Activated CD8-positive, alpha-beta memory T cell treated with anti-CD3 and anti-CD28 coated beads, Interleukin-2, amount 50 U/mL, for 4 hours (primary cell): ENCODE data around the gene ACOX1.

Experiments used
- DNase-seq: peaks from one replicate; pipeline ENCODE4 v3.0.0-alpha.2; 2020

ACOX1 gene

DNA sequence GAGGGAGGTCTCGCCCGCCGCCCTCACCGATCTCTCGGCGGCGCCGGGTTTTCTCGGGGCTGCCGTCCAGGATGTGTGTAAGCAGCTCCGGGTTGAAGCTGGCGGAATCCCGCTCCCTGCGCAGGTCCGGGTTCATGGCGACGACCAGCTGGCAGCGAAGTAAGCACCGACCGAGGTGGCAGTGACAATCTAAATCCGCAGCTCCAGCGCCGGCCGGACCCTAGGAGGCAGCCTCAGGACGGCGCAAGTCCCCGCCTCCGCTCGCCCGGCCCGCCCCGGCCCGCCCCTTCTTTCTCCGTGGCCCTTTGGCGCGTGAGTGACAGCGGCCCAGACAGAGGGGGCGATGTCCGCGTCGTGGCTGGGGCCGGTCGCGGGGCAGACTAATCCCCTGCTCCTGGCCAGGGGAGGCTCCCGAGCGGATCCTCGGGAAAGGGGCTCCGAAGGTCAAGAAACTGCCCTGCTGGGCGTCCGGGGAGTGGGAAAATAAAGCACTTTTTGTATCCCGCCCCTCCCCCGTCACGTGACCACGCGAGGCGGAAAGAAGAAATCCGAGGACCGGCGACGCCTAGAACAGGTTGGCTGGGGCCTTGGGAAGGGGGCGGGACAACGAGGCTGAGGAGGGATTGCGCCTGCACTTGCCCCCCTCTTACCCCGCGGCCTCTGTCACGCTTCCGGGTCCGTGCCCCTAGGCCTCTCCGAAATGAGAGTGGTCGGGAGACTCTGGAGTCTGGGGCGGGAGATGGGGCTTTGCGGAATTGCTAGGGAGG lies at the start of gene ACOX1, which contains the start of gene TEN1:
TSS of gene ACOX1 (minus strand) at position 229 of the 767 bp plus-strand sequence. CDS start at position 136, 93 bp downstream.
TSS of gene TEN1 (plus strand) at position 303 of the 767 bp plus-strand sequence. CDS start 6,953 bp downstream, outside the sequence.
- DNase-seq: peak; percentile 95

DNA sequence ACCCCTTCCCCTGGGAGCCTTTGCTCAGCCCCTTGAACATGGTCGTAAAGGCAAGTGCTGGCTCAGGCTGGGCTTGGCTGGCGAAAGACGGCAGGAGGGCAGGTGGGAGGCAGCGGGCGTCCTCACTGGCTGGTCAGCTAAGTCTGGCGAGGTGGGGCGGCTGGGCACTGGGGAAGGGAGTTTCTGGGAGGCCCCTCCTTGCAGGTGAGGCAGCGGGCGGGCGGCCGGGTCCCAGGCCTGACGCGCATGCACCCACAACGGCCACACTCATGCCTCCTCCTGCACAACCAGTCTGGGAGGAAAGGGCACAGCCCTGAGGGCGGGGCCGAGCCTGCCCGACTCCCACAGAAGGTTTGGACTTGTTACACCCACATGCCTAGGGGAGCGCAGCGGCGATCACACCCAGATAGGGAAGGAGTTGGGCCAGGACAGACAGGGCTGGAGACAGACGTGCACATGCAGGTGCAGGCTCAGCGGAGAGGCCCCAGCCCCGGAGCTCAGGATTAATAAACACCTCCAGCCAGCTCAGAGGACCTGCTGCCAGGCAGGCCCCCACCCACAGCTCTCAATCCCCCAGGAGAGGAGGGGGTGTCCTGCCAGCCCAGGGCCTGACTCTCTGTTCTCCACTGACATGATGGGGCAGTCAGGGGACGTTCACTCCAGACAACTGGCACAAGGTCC lies 48.3 kb upstream of the ACOX1 start, which contains the start of gene EVPL:
TSS of gene EVPL (minus strand) at position 148 of the 681 bp plus-strand sequence. CDS start at position 40, 108 bp downstream.
- DNase-seq: no peak

DNA sequence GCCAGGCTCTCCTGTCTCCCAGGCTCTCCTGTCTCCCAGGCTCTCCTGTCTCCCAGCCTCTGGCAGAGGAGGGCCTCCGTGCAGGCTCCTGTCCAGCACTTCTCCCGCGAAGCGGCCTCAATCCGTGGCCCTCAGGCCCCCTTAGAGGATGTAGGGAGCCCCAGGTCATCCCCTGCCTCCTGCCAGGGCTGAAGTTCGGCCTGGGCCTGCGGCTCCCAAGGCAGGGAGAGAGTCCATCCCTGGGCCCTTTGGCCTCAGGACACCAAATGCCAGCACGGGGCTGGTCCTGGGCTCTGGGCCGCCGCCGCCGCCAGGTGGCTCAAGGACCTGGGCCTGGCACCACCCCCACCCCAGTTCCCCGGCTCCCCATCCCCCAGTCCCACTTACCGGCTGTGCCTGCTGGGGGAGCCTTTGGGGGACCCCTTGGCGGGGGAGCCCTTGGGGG lies 47.8 kb upstream of the ACOX1 start:
- DNase-seq: no peak

DNA sequence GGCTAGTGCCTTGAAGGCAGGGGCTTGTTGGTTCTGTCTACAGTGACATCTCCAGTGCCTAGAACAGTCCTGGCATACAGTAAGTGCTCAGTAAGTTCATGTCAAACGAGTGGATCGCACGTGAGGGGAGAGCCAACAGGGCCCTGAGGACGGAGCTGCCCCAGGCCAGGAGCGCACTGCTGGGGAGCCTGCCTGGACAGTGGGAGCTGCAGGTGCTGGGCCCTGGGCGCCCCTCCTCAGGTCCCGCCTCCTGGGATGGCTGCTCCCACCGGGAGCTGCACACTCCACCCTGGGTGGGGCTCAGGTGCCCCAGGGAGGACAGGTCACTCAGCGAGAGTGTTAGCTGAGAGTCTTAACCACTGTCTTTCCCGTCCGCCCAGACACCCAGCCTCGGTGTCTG lies 46.3 kb upstream of the ACOX1 start:
- DNase-seq: no peak

DNA sequence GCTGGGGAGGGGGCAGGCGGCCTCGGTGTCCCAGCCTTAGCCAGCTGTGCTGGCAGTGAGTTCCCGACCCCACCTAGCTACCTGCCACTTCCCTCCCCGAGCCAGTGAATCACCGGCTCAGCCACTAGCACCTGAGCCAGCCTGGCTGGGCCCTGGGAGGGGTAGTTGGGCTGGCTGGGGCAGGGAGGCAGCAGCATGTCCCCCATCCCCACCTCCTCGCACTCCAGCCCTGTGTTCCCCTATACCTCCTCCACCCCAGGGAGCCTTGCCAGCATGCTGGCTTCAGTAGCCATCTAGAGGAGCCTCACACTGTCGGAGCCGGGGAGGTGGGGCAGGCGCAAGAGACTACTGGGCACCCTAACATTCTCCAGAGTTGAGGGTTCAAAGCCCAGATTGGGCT lies 45.4 kb upstream of the ACOX1 start:
- DNase-seq: no peak

DNA sequence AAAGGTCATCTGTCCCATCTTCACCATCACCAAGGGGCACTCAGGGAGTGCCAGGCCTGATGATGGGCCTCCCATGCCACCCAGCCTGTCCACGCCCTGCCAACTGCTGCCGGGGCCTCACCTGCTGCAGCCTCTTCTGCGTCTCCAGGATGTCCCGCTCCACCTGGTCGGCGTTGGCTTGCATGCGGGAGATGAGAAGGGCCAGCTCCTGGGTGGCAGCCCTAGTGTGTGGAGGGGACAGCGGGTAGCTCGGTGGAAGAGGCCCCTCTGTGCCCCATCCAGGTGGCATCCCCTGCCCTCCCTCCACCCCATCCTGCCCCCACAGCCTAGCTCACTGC lies 44.9 kb upstream of the ACOX1 start:
- DNase-seq: no peak

DNA sequence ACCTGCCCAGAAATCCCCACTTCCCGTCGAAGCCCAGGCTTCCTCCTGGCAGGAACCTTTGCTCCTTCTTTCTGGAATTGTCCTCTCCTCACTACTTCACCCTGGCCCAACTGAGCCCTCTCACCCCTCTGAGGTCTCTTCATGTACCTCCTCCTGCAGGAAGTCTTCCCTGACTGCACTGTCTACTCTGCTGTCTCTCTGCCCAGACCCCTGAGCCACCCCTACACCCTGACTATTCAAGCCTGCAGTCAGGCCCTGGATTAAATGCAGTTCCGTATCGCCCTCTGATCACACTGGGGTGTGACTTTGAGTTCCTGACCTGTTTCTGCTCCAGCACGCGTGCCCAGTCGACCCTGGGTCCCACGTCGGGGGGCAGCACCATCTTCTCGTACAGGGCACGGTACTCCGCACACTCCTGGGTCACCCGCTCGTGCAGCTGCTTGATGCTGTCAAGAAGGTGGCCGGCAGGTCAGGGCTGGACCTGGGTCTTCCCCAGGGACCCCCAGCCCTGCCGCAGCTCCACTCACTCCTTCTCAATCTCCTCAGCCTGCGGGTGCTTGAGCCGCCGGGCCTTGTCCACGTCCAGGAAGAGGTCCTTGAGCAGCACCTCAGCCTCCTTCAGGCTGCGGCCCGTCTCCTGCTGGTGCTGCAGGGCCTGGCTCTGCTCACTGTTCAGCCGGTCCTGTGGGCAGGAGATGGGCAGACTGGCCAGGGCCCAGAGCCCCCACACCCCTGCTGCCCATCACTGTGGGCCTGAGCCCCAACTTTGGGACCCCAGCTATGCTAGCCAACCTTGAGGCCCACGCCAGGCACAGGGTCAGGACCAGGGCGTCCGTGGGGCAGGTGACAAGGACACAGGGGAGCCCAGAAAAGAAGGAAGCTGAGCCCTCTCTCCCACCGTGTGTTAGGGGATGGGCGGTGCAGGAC lies 44.3 kb upstream of the ACOX1 start:
- DNase-seq: no peak

DNA sequence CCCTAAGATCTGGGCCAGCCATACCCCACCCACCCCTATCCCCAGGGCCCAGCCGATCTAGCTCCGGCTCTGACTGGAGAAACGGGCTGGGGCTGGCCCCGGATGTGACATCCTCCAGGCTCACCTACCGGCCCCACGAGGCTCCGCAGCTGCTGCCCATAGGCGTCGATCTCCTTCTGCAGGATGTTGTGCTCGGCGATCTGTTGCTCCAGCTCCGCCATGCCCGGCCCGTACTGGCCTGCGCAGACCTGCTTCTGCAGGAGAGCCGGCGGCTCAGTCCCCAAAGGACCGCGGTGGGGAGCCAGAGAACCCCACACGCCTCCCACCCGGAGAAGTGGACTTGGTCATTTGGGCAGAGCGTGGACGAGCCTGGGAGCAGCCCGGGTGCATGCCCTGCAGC lies 43.3 kb upstream of the ACOX1 start:
- no peak for DNase-seq

DNA sequence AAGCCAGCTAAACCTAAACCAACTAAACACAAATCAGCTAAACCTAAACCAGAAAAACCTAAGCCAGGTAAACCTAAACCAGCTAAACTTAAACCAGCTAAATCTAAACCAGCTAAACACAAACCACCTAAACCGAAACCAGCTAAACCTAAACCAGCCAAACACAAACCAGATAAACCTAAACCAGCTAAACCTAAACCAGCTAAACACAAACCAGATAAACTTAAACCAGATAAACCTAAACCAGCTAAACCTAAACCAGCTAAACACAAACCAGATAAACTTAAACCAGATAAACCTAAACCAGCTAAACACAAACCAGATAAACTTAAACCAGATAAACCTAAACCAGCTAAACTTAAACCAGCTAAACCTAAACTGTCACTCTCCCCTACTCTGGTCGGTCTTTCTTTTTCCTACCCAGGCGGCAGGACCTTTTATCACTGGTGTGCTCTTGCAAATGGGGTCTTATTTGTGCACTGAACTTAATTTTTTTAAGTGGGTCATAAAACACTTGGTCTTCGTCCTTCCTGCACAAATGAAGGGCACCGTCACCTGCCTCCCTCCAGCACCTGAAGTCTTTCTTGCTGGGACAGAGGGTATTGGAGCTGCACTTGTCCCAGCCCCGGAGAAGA lies 41.0 kb upstream of the ACOX1 start:
- no peak for DNase-seq

DNA sequence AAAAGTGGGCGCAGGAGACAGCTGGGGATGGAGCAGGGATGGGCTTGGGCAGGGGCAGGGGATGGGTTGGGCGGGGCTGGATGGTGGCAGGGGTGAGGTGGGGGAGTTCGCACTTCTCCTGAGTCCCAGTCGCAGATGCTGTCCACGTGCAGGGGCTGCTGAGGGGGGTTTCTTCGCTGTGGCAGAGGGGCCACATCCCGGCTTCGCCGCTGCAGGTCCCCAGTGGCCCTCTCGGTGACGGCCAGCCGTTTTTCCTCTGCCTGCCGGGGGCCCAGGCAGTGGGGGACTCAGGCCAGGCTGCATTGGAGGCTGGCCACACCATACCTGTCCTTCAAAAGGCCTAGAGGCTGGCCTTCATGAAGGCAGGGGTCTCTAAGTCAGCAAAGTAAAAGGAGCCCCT lies 39.8 kb upstream of the ACOX1 start:
- DNase-seq: no peak

DNA sequence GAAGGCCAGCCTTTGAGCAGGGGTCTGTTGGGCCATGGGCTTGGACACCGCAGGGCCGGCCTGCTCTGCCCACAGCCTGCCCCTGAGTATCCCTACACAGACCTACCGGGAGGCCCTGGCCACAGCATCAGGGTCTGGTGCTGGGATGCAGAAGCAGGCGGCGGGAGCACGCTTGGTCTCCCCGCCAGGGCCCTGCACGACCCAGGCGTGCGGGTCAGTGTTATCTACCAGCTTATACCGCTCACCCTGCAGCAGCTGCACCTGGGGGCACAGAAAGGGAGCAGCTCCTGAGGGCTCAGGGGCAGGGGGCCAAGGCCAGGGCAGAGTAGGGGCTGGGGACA lies 39.3 kb upstream of the ACOX1 start:
- no peak for DNase-seq

DNA sequence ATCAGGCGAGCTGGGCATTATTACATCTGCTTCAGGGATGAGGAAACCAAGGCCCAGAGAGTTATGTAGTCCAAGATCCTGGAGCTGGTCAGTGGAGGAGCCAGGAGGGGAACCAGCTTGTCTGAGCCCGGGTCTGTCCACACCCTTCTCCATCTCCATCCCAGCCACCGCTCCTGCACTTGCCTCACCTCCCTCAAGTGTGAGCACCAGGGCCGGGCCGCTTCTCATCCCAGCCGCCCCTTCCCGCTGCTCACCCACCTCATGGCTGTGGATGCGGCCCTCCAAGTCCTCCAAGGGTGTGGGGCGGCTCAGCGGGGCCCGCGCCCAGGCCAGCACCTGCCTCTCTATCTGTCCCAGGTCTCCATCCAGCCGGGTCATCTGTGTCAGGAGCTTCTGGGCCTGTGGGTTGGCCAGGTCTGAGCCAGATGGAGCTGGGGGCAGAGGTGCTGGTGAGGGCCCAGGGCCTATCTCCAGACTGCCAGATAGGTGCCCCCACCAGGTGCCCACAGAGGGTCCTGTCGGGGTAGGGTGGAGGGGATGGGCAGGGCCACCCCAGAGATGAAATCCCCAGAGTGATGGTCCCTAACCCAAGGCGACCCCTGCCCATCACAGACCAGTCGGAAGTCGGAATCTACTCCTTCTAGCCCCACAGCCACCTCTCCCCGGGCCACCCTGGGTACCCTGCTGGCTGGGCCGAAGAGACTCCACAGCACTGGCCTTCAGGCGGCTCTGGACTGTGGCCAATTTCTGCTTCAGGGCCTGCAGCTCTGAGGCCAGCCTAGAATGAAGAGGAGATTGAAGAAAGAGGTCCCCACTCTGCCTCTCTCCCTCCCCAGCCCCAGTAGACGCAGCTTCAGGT lies 38.7 kb upstream of the ACOX1 start:
- no peak for DNase-seq

DNA sequence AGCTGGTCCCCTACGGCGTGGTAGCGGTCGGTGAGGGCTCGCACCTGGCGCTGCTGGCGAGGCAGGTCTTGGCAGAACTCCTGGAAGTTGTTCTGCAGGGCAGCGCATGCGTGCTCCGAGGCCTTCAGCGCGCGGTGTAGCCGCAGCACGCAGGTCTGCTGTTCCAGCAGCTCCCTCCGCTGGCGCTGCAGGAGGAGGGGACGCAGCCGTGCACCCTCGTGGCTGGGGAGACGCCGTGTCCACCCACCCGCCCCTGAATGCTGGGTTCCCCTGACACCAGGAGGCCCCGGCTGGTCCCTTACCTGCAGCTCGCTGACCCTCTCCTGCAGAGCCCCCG lies 35.9 kb upstream of the ACOX1 start:
- DNase-seq: no peak

DNA sequence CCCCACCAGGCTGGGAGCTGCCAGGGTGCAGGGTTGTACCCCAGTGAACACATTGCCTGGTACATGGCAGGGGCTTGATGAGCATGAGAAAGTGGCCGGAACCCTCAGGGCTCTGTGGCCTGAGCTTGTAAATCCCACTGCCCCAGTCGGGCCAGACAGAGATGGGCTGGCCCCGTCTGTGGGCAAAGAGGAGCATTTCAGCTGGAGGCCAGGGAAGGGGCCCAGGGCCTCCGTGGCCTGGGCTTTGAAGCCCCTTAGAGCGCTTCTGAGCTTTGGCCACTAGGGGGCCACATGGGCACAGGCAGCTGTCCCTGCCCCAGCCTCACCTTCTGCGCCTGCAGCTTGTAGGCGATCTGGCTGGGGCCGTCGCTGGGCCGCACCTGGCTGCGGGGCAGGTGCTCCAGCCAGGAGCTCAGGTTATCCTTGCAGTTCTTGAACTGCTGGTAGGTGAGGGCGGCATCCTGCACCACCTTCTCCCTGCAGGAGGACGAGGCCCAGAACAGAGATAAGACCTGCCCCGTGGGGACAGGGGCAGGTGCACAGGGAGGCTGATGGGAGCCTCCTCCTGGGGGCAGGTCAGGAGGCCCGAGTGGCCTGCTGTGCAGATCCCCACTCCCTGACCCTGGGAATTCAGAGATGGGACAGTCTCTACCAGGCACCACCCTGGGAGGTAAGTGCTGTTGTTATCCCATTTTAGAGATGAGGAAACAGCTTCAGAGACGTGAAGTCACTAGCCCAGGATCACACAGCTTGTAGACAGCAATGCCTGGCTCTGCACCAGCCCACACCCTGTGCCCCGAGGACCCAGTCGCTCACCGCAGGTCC lies 35.3 kb upstream of the ACOX1 start:
- DNase-seq: peak; percentile 79

DNA sequence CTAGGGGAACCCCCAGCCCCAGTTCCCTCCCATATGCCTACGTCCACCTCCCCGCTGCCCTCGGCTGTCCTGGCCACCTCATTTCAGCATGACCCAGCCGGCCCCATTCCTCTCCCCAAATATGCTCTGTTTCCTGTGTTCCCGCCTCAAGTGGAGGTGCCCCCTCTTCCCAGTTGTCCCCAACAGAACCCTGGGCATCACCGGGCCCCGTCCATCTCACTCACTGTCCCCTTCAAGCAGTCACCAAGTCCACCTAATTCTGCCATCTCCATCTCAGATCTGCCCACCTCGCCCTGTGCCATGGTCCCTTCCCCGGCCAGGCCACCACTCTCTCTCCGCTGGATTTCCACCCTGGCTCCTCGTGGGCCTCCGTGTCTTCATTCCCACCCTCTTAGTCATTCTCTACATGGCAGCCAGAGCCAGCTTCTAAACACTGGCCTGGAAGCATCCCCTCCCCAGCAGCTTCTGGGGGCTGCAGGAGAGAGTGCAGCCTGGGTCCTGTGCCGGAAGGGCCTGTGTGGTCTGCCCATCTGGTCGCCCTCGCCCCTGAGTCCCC lies 34.5 kb upstream of the ACOX1 start:
- DNase-seq: no peak

DNA sequence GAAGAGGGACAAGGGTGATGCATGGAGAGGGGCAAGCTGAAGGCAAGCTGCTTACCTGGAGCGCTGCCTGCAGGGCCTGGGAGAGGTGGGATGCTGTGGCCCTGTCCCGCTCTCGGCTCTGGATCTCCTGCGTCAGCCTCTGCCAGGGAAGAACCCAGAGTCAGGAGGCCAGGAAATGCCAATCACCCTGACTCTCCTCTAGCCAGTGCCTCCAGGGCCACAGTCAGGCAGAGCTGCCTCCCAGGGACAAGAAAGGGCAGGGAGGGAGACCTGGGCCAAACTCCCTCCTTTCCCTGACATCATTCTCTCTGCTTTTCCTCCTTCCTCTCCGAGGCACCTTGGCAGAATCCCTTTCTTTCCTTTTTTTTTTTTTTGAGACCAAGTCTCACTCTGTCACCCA lies 33.0 kb upstream of the ACOX1 start:
- no peak for DNase-seq

DNA sequence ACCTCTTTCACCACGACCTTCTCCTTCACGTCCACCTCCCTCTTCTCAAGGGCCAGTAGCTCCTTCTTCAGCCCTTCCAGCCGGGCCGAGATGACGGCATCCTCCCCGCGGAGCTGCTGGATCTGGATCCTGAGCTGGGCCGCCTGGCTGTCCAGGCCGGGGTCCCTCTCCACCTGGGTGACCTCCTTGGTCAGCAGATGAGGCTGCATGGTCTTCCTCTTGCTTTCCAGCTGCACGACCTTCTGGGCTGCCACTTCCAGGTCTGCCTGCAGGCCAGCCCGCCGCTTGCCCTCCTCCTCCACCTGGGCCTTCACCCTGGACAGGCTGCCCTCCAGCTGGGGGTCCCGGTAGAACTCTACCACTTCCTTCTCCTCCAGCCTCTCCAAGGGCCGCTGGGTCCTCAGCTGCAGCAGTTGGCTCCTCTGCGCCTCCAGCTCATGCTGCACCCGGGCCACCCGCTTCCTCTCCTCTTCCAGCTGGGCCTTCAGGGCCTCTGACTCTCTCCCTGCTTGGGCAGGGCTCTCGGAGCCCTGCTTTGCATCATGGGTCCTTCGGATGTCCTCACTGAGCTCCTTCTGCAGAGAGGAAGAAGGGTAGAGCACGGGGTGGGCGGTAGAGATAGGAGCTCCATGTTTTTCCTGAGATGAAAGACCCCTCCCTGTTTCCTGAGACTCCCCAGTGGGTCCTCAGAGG lies 31.1 kb upstream of the ACOX1 start:
- no peak for DNase-seq

DNA sequence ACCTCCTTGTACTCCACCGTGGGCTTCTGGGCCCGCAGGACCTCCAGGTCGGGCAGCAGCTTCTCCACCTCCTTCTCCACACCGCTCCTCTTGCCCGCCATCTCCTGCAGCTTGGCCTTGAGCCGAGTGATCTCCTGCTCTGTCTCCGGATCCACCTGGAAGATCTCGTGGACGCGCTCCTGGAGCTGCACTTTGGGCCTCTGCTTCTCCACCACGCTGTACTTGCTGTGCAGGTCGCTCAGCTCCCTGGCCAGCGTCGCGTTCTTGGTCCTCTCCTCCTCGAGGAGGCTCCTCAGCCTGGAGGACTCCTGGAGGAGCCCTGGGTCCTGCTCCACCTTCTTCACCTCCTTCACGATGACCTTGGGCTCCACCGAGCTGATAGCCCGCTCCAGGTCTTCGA lies 30.5 kb upstream of the ACOX1 start:
- no peak for DNase-seq

DNA sequence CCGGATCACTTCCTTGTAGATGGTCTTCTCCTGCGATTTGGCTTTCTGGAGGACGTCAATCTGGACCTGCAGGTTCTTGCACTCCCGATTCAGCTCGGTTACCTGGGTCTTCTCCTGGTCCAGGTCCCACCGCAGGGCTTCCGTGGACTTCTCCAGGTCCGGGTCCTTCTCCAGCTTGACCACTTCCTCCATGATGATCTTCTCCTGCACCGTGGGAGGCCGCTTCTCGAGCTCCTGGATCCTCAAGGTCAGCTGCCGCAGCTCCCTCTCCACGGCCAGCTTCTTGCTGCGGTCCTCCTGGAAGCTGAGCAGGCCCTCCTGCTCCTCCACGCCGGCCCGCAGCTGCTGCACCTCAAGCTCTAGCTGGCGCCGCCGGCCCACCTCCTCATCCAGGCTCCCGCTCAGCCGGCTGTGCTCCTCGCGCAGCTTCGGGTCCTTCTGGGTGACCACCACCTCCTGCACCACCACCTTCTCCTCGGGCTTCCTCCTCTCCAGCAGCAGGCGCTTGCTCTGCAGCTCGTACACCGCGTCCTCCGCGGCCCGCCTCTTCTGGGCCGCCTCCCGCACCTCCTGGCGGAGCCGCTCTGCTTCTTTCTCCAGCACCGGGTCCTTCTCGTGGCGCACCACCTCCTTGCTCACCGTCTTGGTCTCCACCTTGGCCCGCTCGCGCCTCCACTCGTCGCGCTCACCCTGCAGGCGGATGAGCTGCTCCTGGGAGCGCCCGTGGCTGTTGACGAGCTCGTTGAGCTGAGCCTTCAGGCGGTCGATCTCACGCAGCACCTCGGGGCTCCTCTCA lies 29.9 kb upstream of the ACOX1 start:
- no peak for DNase-seq
